ENCODE measurements around the gene ROPN1L. TPM values are rescaled to one million over a fixed set of nuclear protein-coding genes. Genes with fewer than 3 reads are reported as not detected.

Gene ROPN1L
- total RNA-seq, 1 experiment from 2014 or later, result 0.82 TPM

DNA sequence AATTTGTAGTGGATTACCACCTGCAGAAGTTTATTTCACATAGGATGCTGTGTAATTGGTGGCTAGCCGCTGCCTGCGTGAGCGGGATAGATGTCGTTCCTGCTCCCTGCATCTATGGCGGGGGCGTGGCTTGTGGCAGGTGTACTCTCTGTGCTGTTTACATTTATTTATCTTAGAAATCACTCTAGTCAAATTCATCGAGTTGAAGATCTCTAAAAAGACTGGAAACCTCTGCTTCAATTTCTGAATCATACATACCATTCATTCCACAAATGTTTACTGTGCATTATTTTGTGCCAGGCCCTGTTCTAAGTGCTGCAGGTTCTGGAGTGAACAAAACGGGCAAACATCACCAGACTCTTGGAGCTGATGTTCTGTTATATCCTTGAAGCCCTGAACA is 11.9 kb downstream of the ROPN1L start:
- CTCF ChIA-PET, result interaction anchor here (0.5 to 11.9 kb wide), 17 partner anchors 8 to 1036 kb away, joined by 3 to 335 read pairs (median 6); no protein-coding TSS in a partner anchor
- POLR2A ChIA-PET, result interaction anchor here (0.7 to 4.0 kb wide), 8 partner anchors 13 to 319 kb away, joined by 3 to 52 read pairs (median 5); partner anchors contain the start of gene ROPN1L
- Mint-ChIP-seq H3K4me1 (ENCODE audit: insufficient read depth, unreplicated experiment) (peaks cover 43% of the 10 kb centered on the region), H3K27me3 (ENCODE audit: insufficient read depth, unreplicated experiment) (no peaks in the 10 kb centered on the region), H3K9me3 (ENCODE audit: unreplicated experiment) (no peaks in the 10 kb centered on the region), H3K27ac (ENCODE audit: low read depth, unreplicated experiment) (peak overlapping the region; percentile 54), H3K4me3 (ENCODE audit: unreplicated experiment) (no peak overlapping the region), H3K36me3 (ENCODE audit: insufficient read depth, unreplicated experiment) (peaks cover 6% of the 10 kb centered on the region)
- intact Hi-C loops (cut with micrococcal nuclease), result loop anchor here (2.0 to 10.0 kb wide), 6 partner anchors 101 to 1571 kb away; no protein-coding TSS in a partner anchor
- TF ChIP-seq, protein P1, sequence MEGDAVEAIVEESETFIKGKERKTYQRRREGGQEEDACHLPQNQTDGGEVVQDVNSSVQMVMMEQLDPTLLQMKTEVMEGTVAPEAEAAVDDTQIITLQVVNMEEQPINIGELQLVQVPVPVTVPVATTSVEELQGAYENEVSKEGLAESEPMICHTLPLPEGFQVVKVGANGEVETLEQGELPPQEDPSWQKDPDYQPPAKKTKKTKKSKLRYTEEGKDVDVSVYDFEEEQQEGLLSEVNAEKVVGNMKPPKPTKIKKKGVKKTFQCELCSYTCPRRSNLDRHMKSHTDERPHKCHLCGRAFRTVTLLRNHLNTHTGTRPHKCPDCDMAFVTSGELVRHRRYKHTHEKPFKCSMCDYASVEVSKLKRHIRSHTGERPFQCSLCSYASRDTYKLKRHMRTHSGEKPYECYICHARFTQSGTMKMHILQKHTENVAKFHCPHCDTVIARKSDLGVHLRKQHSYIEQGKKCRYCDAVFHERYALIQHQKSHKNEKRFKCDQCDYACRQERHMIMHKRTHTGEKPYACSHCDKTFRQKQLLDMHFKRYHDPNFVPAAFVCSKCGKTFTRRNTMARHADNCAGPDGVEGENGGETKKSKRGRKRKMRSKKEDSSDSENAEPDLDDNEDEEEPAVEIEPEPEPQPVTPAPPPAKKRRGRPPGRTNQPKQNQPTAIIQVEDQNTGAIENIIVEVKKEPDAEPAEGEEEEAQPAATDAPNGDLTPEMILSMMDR (IDR thresholded peaks at IDR 0.05; ENCODE audit: unreplicated experiment), result no peak
- DNase-seq (ENCODE audit: unreplicated experiment), result no peak
- no TSS peak for BruUV-seq (replicated peaks)

DNA sequence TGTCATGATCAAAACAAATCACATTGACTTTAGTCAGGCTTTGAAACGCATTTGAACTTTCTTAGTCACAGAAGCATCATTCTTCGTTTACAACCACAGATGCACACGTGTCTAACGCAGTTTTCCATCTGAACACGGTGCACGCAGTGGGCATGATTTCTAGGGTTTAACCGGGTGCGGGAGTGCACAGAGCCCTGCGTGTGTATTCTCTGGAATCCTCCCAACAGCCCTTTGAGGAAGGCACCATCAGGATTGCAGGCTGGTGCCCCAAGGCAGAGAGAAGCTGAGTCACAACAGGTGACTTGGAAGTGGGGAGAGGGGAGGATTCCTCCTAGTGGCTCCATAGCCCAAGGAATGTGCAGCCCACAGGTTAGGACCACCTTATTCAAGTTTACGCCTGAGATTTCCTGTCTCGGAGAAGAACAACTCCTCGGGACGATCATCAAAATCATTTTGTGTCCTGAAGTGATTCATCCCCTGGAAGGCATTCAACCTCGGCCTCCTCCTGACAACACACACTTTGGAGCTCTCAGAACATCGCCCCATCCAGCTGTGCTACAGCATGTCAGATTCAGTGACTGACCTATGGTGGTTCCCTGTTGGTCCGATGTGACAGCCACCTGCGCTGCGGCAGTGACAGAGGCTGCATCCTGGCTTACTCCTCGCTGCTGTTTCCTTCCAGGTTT is 13.1 kb downstream of the ROPN1L start:
- H3K36me3 Mint-ChIP-seq (ENCODE audit: insufficient read depth, unreplicated experiment), result peaks cover 6% of the 10 kb centered on the region
- DNase-seq (ENCODE audit: unreplicated experiment), result peak; percentile 74
- peak overlapping the region; percentile 70 for H3K27ac Mint-ChIP-seq (ENCODE audit: low read depth, unreplicated experiment)
- peak overlapping the region; percentile 53 for H3K4me3 Mint-ChIP-seq (ENCODE audit: unreplicated experiment)
- TF ChIP-seq, protein P1 (IDR thresholded peaks at IDR 0.05; ENCODE audit: unreplicated experiment), result no peak
- POLR2A ChIA-PET, result interaction anchor here (0.6 to 4.0 kb wide), 11 partner anchors 8 to 173 kb away, joined by 3 to 52 read pairs (median 5); partner anchors contain the start of gene ROPN1L
- no peaks in the 10 kb centered on the region for H3K27me3 Mint-ChIP-seq (ENCODE audit: insufficient read depth, unreplicated experiment)
- H3K9me3 Mint-ChIP-seq (ENCODE audit: unreplicated experiment), result no peaks in the 10 kb centered on the region
- no TSS peak for BruUV-seq (replicated peaks)
- H3K4me1 Mint-ChIP-seq (ENCODE audit: insufficient read depth, unreplicated experiment), result peaks cover 52% of the 10 kb centered on the region
- CTCF ChIA-PET, result interaction anchor here (0.6 to 11.9 kb wide), 19 partner anchors 10 to 1939 kb away, joined by 3 to 335 read pairs (median 4); no protein-coding TSS in a partner anchor
- intact Hi-C loops (cut with micrococcal nuclease), result loop anchor here (1.0 to 10.0 kb wide), 4 partner anchors 74 to 1570 kb away; no protein-coding TSS in a partner anchor

DNA sequence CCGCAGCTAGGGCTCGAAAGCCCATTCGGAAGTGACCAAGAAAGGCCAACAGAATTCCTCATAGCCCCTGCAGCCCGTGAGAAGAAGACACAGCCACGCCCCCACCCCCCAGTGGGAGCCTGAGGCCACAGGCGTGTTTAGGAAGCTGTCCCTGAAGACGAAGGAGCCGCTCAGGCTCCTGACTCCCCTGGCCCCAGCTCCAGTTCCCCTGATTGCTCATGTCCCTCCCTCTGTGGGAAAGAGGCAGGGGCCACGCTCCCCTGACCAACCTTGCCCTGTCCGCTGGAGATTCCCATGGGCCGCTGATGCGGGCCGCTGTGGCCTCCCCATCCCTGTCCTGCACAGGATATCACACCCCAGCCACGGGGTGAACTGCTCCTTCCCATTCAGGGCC is 13.6 kb downstream of the ROPN1L start:
- Mint-ChIP-seq H3K36me3 (ENCODE audit: insufficient read depth, unreplicated experiment) (peaks cover 6% of the 10 kb centered on the region), H3K4me3 (ENCODE audit: unreplicated experiment) (no peak overlapping the region), H3K27ac (ENCODE audit: low read depth, unreplicated experiment) (peak overlapping the region; percentile 70), H3K9me3 (ENCODE audit: unreplicated experiment) (no peaks in the 10 kb centered on the region), H3K4me1 (ENCODE audit: insufficient read depth, unreplicated experiment) (peaks cover 55% of the 10 kb centered on the region), H3K27me3 (ENCODE audit: insufficient read depth, unreplicated experiment) (no peaks in the 10 kb centered on the region)
- CTCF ChIA-PET, result interaction anchor here (0.6 to 11.9 kb wide), 16 partner anchors 12 to 1307 kb away, joined by 3 to 335 read pairs (median 5); no protein-coding TSS in a partner anchor
- TF ChIP-seq, protein P1 (IDR thresholded peaks at IDR 0.05; ENCODE audit: unreplicated experiment), result no peak
- POLR2A ChIA-PET, result interaction anchor here (0.6 to 4.0 kb wide), 9 partner anchors 8 to 492 kb away, joined by 3 to 52 read pairs (median 4); no protein-coding TSS in a partner anchor
- BruUV-seq (replicated peaks), result no TSS peak
- DNase-seq (ENCODE audit: unreplicated experiment), result no peak
- intact Hi-C loops (cut with micrococcal nuclease), result loop anchor here (1.0 to 10.0 kb wide), 3 partner anchors 73 to 1570 kb away; no protein-coding TSS in a partner anchor
